ENCODE measurements around the gene C1QTNF4. TPM values are rescaled to one million over a fixed set of nuclear protein-coding genes. Genes with fewer than 3 reads are reported as not detected.
A peak's percentile ranks its signal among the peaks of the same experiment; 100 is the strongest.

C1QTNF4 gene
- polyA plus RNA-seq, 1 donor (not counting 4 experiments of a cell fraction or from before 2014, with no cell fraction given), result not detected

DNA sequence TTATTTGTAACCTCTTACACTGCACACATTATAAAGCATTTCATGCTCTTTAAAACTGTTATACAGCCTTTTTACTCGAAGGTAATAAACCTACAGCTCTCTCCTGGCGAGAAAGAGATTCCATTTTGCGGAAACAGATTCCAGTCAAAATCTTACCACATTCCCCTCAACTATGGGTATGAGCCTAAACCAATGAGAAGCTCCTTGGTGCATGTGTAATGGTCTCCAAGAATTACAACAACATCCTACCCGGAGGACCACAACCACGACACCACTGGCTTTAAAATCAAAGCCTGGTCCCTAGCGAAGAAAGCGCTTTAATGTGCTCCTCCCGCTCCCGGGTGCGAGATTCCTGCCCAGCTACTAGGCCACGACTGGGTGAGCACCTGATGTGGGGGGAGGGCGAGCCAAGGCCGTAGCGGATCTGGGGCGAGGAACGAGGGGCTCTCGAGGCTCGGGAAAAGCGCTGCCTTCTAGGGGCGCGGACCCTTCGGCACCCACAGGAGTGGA is 42.1 kb downstream of the C1QTNF4 start:
- Histone ChIP-seq H3K27me3 (ENCODE audit: control insufficient read depth, extremely low read depth, insufficient read depth, low read length) (no peaks in the 10 kb centered on the region), H3K9me3 (ENCODE audit: control insufficient read depth, low read depth, low read length) (no peaks in the 10 kb centered on the region), H3K27ac (ENCODE audit: control insufficient read depth, insufficient read depth, low read length) (peak overlapping the region; percentile 96), H3K4me2 (ENCODE audit: control insufficient read depth, extremely low read depth, insufficient read depth, low read depth, low read length) (peak overlapping the region; percentile 81), H3K4me1 (ENCODE audit: control insufficient read depth, extremely low read depth, insufficient read depth, low read length) (peaks cover 21% of the 10 kb centered on the region), H3K4me3 (ENCODE audit: control insufficient read depth in 2 of 3, extremely low read depth in 1 of 3, insufficient read depth in 2 of 3, low read depth in 1 of 3, low read length in 3 of 3) (peak overlapping the region; percentile 89 to 97 (median 92)), H3K79me2 (ENCODE audit: control insufficient read depth, insufficient read depth, low read length) (peaks cover 57% of the 10 kb centered on the region), H3K9me1 (ENCODE audit: control insufficient read depth, extremely low read depth, insufficient read depth, low read length) (no peaks in the 10 kb centered on the region), H2AFZ (ENCODE audit: control insufficient read depth, low read length) (peak overlapping the region; percentile 47), H4K20me1 (ENCODE audit: control insufficient read depth, extremely low read depth, insufficient read depth, low read length) (no peaks in the 10 kb centered on the region), H3K9ac (ENCODE audit: control insufficient read depth, extremely low read depth, insufficient read depth, low read length) (peak overlapping the region; percentile 99), H3K36me3 (ENCODE audit: control insufficient read depth in 2 of 2, extremely low read depth in 1 of 2, insufficient read depth in 2 of 2, low read length in 2 of 2) (no peaks in the 10 kb centered on the region)
- TF ChIP-seq, protein P1, sequence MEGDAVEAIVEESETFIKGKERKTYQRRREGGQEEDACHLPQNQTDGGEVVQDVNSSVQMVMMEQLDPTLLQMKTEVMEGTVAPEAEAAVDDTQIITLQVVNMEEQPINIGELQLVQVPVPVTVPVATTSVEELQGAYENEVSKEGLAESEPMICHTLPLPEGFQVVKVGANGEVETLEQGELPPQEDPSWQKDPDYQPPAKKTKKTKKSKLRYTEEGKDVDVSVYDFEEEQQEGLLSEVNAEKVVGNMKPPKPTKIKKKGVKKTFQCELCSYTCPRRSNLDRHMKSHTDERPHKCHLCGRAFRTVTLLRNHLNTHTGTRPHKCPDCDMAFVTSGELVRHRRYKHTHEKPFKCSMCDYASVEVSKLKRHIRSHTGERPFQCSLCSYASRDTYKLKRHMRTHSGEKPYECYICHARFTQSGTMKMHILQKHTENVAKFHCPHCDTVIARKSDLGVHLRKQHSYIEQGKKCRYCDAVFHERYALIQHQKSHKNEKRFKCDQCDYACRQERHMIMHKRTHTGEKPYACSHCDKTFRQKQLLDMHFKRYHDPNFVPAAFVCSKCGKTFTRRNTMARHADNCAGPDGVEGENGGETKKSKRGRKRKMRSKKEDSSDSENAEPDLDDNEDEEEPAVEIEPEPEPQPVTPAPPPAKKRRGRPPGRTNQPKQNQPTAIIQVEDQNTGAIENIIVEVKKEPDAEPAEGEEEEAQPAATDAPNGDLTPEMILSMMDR (optimal IDR thresholded peaks at IDR 0.05 in 1 of 3, IDR thresholded peaks at IDR 0.05 in 1 of 3, conservative IDR thresholded peaks at IDR 0.05 in 1 of 3; ENCODE audit: extremely low read depth in 1 of 3, insufficient read depth in 2 of 3, low read length in 3 of 3), result no peak
- TF ChIP-seq EZH2 (IDR thresholded peaks at IDR 0.05; ENCODE audit: low read length), result no peak
- FAIRE-seq (no peak), DNase-seq (ENCODE audit: low read depth, low spot score) (no peak)
- dilution Hi-C loops (cut with MboI; ENCODE audit: extremely low pct_ligation_motif_present, low sequenced_read_pairs), result no loop called here

DNA sequence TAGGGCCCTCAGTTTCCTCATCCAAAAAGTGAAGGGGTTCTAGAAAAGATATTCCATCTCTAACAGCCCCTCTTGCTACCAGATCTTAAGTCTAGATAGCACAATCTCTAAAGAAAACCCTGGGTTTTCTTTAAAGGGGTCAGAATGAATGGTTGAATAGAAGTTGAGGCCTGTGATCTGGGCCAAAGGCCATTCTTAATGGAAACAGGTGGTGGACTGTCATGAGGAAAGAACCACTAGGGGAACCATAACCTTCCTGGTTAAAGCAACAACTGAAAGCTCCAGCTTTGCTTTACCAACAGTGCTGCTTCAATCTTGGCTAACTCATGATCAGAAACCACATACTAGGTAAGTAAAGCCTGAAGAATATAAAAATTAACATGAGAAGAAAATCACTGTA is 43.1 kb downstream of the C1QTNF4 start:
- Histone ChIP-seq H3K36me3 (ENCODE audit: control insufficient read depth in 2 of 2, extremely low read depth in 1 of 2, insufficient read depth in 2 of 2, low read length in 2 of 2) (no peaks in the 10 kb centered on the region), H3K4me2 (ENCODE audit: control insufficient read depth, extremely low read depth, insufficient read depth, low read depth, low read length) (peak overlapping the region; percentile 81), H3K27me3 (ENCODE audit: control insufficient read depth, extremely low read depth, insufficient read depth, low read length) (no peaks in the 10 kb centered on the region), H4K20me1 (ENCODE audit: control insufficient read depth, extremely low read depth, insufficient read depth, low read length) (peaks cover 5% of the 10 kb centered on the region), H3K4me1 (ENCODE audit: control insufficient read depth, extremely low read depth, insufficient read depth, low read length) (peaks cover 21% of the 10 kb centered on the region), H3K4me3 (ENCODE audit: control insufficient read depth in 2 of 3, extremely low read depth in 1 of 3, insufficient read depth in 2 of 3, low read depth in 1 of 3, low read length in 3 of 3) (peak overlapping the region; percentile 89 to 97 (median 92)), H3K9me3 (ENCODE audit: control insufficient read depth, low read depth, low read length) (no peaks in the 10 kb centered on the region), H3K79me2 (ENCODE audit: control insufficient read depth, insufficient read depth, low read length) (peaks cover 67% of the 10 kb centered on the region), H3K9me1 (ENCODE audit: control insufficient read depth, extremely low read depth, insufficient read depth, low read length) (no peaks in the 10 kb centered on the region), H3K9ac (ENCODE audit: control insufficient read depth, extremely low read depth, insufficient read depth, low read length) (peak overlapping the region; percentile 99), H3K27ac (ENCODE audit: control insufficient read depth, insufficient read depth, low read length) (peak overlapping the region; percentile 96), H2AFZ (ENCODE audit: control insufficient read depth, low read length) (no peak overlapping the region)
- TF ChIP-seq, protein P1 (optimal IDR thresholded peaks at IDR 0.05 in 1 of 3, IDR thresholded peaks at IDR 0.05 in 1 of 3, conservative IDR thresholded peaks at IDR 0.05 in 1 of 3; ENCODE audit: extremely low read depth in 1 of 3, insufficient read depth in 2 of 3, low read length in 3 of 3), result peak; percentile 24 to 49 (median 48)
- TF ChIP-seq EZH2 (IDR thresholded peaks at IDR 0.05; ENCODE audit: low read length), result no peak
- dilution Hi-C loops (cut with MboI; ENCODE audit: extremely low pct_ligation_motif_present, low sequenced_read_pairs), result no loop called here
- FAIRE-seq (no peak), DNase-seq (ENCODE audit: low read depth, low spot score) (no peak)
